Aorta (tissue), 5 donors: ENCODE results near the gene VANGL1. TPM values are rescaled to one million over a fixed set of nuclear protein-coding genes. Genes with fewer than 3 reads are reported as not detected.

Experiments used
- ATAC-seq: fragments of 200-7000 bp; cut with Tn5 transposase; one replicate; pipeline ENCODE4 v1.9.1; 2022; ENCODE audit warnings: moderate library complexity; ENCODE audit not compliant: low FRiP score
- DNase-seq, 2 donors: peaks; one replicate each; pipeline ENCODE4 v3.0.0-alpha.2; 2020
- H3K27ac ChIP-seq, 2 donors: one replicate each; pipeline ENCODE4 v1.5.1; 2013; ENCODE audit warnings: low read length in 2 of 2, mild to moderate bottlenecking in 2 of 2, moderate library complexity in 2 of 2, control low read depth in 1 of 2, inconsistent platforms in 1 of 2, low read depth in 1 of 2
- H3K27me3 ChIP-seq, 2 donors: one replicate each; pipeline ENCODE4 v1.6.1; 2013; ENCODE audit warnings: control low read depth in 1 of 2, low read length in 1 of 2, mild to moderate bottlenecking in 1 of 2, moderate library complexity in 1 of 2; ENCODE audit not compliant: insufficient read depth in 2 of 2, control insufficient read depth in 1 of 2
- H3K36me3 ChIP-seq, 2 donors: one replicate each; pipeline ENCODE4 v1.6.1; 2013; ENCODE audit warnings: control low read depth in 1 of 2, low read length in 1 of 2, mild to moderate bottlenecking in 1 of 2; ENCODE audit not compliant: insufficient read depth in 2 of 2, control insufficient read depth in 1 of 2
- H3K4me1 ChIP-seq, 2 donors: one replicate each; pipeline ENCODE4 v1.6.1; 2013; ENCODE audit warnings: low read length in 2 of 2, control low read depth in 1 of 2, mild to moderate bottlenecking in 1 of 2, moderate library complexity in 1 of 2; ENCODE audit not compliant: insufficient read depth in 2 of 2, control insufficient read depth in 1 of 2
- H3K4me3 ChIP-seq, 2 donors: one replicate each; pipeline ENCODE4 v1.5.1; 2013; ENCODE audit warnings: low read length in 2 of 2, control low read depth in 1 of 2, mild to moderate bottlenecking in 1 of 2
- H3K9me3 ChIP-seq: one replicate; pipeline ENCODE4 v1.6.1; 2013; ENCODE audit warnings: mild to moderate bottlenecking, low read length; ENCODE audit not compliant: control insufficient read depth
- WGBS, 2 donors: extraction: QIAGEN DNeasy Blood & Tissue Kit; methylation state at CpG; one replicate each; pipeline ENCODE4 v1.1.7; 2013; 5-methylcytosine and 5-hydroxymethylcytosine counted together
- intact Hi-C, 2 donors: fragments of 100-400 bp; cut with DNase I; formaldehyde crosslinking; loops; one replicate each; pipeline versions ENCODE4 v1.14.2 to v1.15.0; 2022
- polyA plus RNA-seq, 2 donors: library from polyadenylated mRNA; stranded (reverse); fragments of 200-250 nt; gene quantifications; one replicate each; pipeline ENCODE4 v1.2.3, GENCODE V29; 2013
- total RNA-seq, 2 donors: library from RNA; stranded (reverse); fragmentation: NEBNext Ultra II Directional; extraction: Animal tissue kit (Norgen Biotek cat#: 25700); gene quantifications; one replicate each; pipeline ENCODE4 v1.2.1, GENCODE V29; 2021
- donor health status: healthy with polysubstance abuse.
- donor health status: Bipolar disorder and iron deficiency.
- donor health status: DM: no; HTN: no; CAD: no.
- donor health status: DM: no; HTN: no; CAD: no.
- donor health status: DM: yes; HTN: yes; CAD: no.

Gene VANGL1
- total and polyA plus RNA-seq, 4 donors, result 0.75 to 14.8 (median 6.0) TPM

GRCh38 chr1:115677565-115677964, 35.8 kb downstream of the VANGL1 start:
- H3K27ac ChIP-seq, result no peak overlapping the region
- WGBS, 2 donors, result 96 to 98% methylated on average over 1 of the region's 1 CpG
- no peaks in the 10 kb centered on the region for H3K27me3 ChIP-seq
- ATAC-seq (no peak), DNase-seq (no peak)
- intact Hi-C loops, result no loop called here
- no peak overlapping the region for H3K4me3 ChIP-seq
- no peaks in the 10 kb centered on the region for H3K36me3 ChIP-seq
- H3K4me1 ChIP-seq, result no peaks in the 10 kb centered on the region
- H3K9me3 ChIP-seq, result no peaks in the 10 kb centered on the region

DNA sequence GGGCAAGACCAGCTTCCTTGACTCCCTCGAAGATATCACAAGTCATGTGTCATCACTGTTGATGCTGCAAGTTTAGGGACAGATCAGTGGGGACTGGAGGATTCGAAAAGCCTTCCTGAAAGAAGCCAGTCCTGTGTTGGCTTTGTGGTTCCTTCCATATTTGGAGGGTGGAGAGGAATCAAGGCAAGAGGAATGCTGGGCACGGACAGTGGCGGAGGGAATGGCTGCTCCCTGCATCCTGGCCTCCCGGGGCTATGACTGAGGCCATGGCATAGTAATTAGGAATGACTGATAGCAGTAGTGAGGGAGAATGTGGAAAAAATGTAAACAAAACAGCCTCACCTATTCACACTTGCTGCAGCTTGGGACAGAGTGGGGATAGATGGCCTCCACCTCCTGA, 36.4 kb downstream of the VANGL1 start:
- Histone ChIP-seq H3K9me3 (no peaks in the 10 kb centered on the region), H3K4me1 (no peaks in the 10 kb centered on the region), H3K27ac (no peak overlapping the region), H3K27me3 (no peaks in the 10 kb centered on the region), H3K36me3 (peaks cover 0 to under 1% of the 10 kb centered on the region in 2 donors), H3K4me3 (no peak overlapping the region)
- no peak for DNase-seq
- intact Hi-C loops, result no loop called here
- WGBS, 2 donors, result 77 to 85% methylated on average over 5 of the region's 5 CpGs
- ATAC-seq, result no peak

- no peak overlapping the region for H3K4me3 ChIP-seq
Measured at GRCh38 chr1:115679141-115679611, 37.4 kb downstream of the VANGL1 start.

DNA sequence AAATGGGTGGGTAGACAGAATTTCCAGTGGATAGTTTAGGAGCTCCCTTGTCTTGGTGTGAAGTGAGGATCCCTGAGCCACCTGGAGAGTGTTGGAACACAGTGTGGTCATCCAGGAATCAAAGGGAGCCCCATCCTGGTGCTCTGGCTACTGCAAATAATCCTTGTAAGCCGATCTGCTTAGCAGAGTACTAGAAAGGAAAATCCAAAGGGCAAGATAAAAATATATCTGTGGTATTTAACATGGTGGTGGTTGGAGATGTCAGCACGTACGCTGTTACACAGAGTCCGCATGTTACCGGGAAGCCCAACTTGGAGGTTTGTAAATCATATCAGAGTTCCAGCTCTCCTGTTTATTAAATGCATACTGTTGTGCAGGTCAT, 39.0 kb downstream of the VANGL1 start:
- no peak for DNase-seq
- Histone ChIP-seq H3K27me3 (no peaks in the 10 kb centered on the region), H3K9me3 (no peaks in the 10 kb centered on the region), H3K4me1 (no peaks in the 10 kb centered on the region), H3K27ac (no peak overlapping the region), H3K4me3 (no peak overlapping the region), H3K36me3 (peaks cover 0 to 3% of the 10 kb centered on the region in 2 donors)
- ATAC-seq, result no peak
- intact Hi-C loops, result no loop called here
- WGBS, 2 donors, result 94 to 95% methylated on average over 5 of the region's 5 CpGs

More at GRCh38 chr1:115679141-115679611, 37.4 kb downstream of the VANGL1 start:
- ATAC-seq (peak; percentile 89), DNase-seq (peak; percentile 78 to 87)
- intact Hi-C loops, result no loop called here
- Histone ChIP-seq H3K36me3 (peaks cover 0 to 3% of the 10 kb centered on the region in 2 donors), H3K9me3 (no peaks in the 10 kb centered on the region), H3K4me1 (no peaks in the 10 kb centered on the region), H3K27me3 (no peaks in the 10 kb centered on the region), H3K27ac (peak overlapping the region; percentile 1 to 30)
- WGBS, 2 donors, result 5 to 10% methylated on average over 8 of the region's 8 CpGs

DNA sequence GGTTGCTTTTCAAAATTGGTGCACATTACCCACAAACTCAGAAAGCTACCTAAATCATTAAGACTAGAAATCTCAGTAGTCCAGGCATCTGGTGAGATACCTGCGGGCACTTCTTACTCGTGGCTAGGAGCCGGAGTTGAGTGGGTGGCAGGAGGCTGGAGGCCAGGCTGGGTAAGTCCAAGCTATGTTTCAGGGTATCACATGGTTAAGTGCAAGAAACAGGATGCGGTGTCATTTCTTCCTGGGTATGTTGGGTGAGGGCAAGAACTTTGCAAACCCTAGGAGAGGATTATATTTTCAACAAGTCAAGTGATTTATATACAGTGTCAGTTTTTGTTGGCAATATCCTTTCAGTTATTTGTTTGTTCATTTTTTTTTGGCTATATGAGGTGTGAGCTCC, 41.0 kb downstream of the VANGL1 start:
- DNase-seq, result no peak
- Histone ChIP-seq H3K4me3 (no peak overlapping the region), H3K36me3 (peaks cover 0 to 3% of the 10 kb centered on the region in 2 donors), H3K4me1 (no peaks in the 10 kb centered on the region), H3K27ac (no peak overlapping the region), H3K27me3 (no peaks in the 10 kb centered on the region), H3K9me3 (no peaks in the 10 kb centered on the region)
- WGBS, 2 donors, result 91 to 92% methylated on average over 4 of the region's 4 CpGs
- no peak for ATAC-seq
- intact Hi-C loops, result no loop called here

DNA sequence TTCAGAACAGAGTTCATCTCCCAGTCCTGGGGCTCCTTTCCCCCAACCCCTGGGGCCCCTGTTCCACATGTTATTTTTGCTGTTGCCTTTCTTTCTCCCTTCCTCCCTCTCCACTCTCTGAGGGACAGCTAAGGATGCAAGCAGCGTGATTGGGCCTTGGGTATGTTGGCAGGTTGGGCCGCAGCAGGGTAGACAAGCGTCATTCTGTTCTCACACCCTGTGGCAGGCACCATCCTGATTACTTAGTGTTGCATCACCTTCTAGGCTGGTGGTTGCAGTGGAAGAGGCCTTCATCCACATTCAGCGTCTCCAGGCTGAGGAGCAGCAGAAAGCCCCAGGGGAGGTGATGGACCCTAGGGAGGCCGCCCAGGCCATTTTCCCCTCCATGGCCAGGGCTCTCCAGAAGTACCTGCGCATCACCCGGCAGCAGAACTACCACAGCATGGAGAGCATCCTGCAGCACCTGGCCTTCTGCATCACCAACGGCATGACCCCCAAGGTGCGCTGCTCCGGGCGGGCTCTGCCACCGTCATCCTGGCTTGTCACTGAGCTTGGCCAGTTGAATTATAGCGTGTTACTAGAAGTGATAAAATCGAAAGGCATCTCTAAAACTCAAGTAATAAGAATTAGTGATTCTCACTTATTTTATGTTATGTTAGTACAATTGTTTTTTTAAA, 43.4 kb downstream of the VANGL1 start:
- DNase-seq, result no peak
- ATAC-seq, result no peak

GRCh38 chr1:115687744-115688143, 46.0 kb downstream of the VANGL1 start:
- ATAC-seq (no peak), DNase-seq (no peak)
- Histone ChIP-seq H3K27me3 (no peaks in the 10 kb centered on the region), H3K9me3 (no peaks in the 10 kb centered on the region), H3K36me3 (peaks cover 3 to 10% of the 10 kb centered on the region in 2 donors), H3K4me1 (no peaks in the 10 kb centered on the region), H3K4me3 (no peak overlapping the region), H3K27ac (no peak overlapping the region)
- 88 to 92% methylated on average over 3 of the region's 3 CpGs for WGBS, 2 donors
- intact Hi-C loops, result no loop called here

More for the DNA sequence above, 43.4 kb downstream of the VANGL1 start:
- WGBS, 2 donors, result 87 to 93% methylated on average over 14 of the region's 14 CpGs
- Histone ChIP-seq H3K27me3 (no peaks in the 10 kb centered on the region), H3K9me3 (no peaks in the 10 kb centered on the region), H3K4me3 (no peak overlapping the region), H3K27ac (no peak overlapping the region), H3K4me1 (no peaks in the 10 kb centered on the region), H3K36me3 (peaks cover under 1 to 3% of the 10 kb centered on the region in 2 donors)
- intact Hi-C loops, result no loop called here

DNA sequence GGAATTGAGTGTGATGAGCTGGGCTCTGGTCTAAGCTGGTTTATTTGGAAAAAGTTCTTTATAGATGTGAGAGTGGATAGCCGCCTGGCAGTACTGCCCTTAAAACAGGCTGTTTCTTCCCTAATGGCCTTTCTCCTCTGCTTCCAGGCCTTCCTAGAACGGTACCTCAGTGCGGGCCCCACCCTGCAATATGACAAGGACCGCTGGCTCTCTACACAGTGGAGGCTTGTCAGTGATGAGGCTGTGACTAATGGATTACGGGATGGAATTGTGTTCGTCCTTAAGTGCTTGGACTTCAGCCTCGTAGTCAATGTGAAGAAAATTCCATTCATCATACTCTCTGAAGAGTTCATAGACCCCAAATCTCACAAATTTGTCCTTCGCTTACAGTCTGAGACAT, 49.2 kb downstream of the VANGL1 start:
- H3K4me1 ChIP-seq, result no peaks in the 10 kb centered on the region
- H3K36me3 ChIP-seq, result peaks cover 0 to 10% of the 10 kb centered on the region in 2 donors
- intact Hi-C loops, result no loop called here
- no peaks in the 10 kb centered on the region for H3K27me3 ChIP-seq
- DNase-seq, result no peak
- WGBS, 2 donors, result 89 to 90% methylated on average over 8 of the region's 8 CpGs
- no peak overlapping the region for H3K4me3 ChIP-seq
- ATAC-seq, result no peak
- H3K9me3 ChIP-seq, result no peaks in the 10 kb centered on the region
- H3K27ac ChIP-seq, result no peak overlapping the region

DNA sequence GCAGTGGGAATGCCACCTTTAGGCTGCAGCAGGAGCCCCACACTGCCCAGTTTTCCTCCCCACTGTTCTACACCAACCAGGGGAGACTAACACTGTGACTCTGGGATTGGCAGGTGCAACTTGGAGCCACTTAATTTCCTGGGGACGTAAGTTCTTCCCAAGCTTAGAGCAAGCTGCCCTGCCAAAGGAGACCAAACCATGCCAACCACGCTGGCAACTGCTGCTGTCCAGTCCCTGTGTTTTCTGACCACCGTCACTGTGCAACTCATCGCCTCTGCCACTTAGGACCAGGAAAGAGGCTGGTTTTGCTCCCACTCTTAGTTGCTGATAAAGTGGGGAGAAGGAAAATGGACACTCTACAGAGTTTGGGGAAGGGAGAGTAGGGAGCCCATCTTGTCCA, 50.5 kb downstream of the VANGL1 start:
- DNase-seq (no peak), ATAC-seq (peak; percentile 7)
- H3K4me1 ChIP-seq, result no peaks in the 10 kb centered on the region
- H3K27ac ChIP-seq, result no peak overlapping the region
- intact Hi-C loops, result no loop called here
- no peak overlapping the region for H3K4me3 ChIP-seq
- peaks cover 0 to 10% of the 10 kb centered on the region in 2 donors for H3K36me3 ChIP-seq
- no peaks in the 10 kb centered on the region for H3K27me3 ChIP-seq
- H3K9me3 ChIP-seq, result no peaks in the 10 kb centered on the region
- 54 to 57% methylated on average over 4 of the region's 4 CpGs for WGBS, 2 donors
